VCaP (cell line): ENCODE measurements around the gene CHTOP.

Experiments used
- H3K27ac ChIP-seq: fragments of 450-650 bp; 2 replicates; pipeline ENCODE4 v1.5.1; 2017
- CTCF ChIP-seq: fragments of 450-650 bp; conservative IDR thresholded peaks from 2 replicates; pipeline ENCODE4 v1.5.1; 2017; ENCODE audit warnings: mild to moderate bottlenecking, moderate library complexity

Gene CHTOP

DNA sequence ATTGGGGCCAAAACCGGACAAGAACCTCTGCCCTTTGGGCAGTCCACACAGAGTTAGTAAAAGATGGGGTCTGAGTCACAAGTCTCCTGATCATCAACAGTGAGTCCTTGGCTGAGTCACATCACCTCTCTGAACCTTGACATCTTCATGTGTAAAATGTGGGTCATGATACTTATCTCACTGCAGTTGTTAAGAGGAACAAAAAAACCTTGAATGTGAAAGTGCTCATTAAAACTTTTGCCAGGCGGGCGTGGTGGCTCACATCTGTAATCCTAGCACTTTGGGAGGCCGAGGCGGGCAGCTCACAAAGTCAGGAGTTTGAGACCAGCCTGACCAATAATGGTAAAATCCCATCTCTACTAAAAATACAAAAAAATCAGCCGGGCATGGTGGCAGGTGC is 36.7 kb upstream of the CHTOP start:
- H3K27ac ChIP-seq = no peak overlapping the region
- no peak for TF ChIP-seq CTCF

GRCh38 chr1:153598309-153599172 is 35.3 kb upstream of the CHTOP start:
- no peak overlapping the region for H3K27ac ChIP-seq
- TF ChIP-seq CTCF = no peak

DNA sequence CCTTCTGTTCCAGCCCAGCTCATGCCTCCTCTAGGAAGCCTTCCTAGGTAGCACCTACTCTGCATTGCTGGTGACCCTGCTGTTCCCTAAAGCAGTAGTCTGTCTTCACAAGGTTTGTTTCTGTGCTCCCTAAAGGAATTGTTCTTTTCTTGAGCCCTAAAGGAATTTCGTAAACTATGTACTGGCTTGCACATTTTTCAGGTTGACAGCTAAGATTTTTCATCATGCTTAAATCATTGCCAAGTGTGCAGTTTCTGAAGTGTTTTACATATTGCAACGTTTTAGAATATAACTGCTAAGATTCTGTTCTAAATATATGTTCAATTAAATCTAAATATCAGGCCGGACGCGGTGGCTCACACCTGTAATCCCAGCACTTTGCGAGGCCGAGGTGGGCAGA is 34.0 kb upstream of the CHTOP start:
- no peak overlapping the region for H3K27ac ChIP-seq
- no peak for TF ChIP-seq CTCF

GRCh38 chr1:153602749-153603148 is 31.1 kb upstream of the CHTOP start:
- no peak for TF ChIP-seq CTCF
- no peak overlapping the region for H3K27ac ChIP-seq

DNA sequence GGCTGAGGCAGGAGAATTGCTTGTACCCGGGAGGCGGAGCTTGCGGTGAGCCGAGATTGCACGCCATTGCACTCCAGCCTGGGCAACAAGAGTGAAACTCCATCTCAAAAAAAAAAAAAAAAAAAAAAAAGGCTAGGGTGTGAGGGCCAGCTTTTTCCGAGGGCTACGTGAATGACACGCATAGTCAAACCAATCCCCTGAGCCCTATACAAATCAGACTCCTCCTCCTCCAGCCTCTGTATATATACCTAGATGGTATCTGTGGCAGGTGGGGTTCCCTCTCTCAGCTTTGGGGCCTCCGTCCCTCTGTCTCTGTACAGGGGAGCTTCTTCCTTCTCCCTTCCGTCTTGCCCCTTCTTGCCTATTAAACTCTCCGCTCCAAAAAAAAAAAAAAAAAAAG is 27.7 kb upstream of the CHTOP start:
- no peak overlapping the region for H3K27ac ChIP-seq
- no peak for TF ChIP-seq CTCF

GRCh38 chr1:153607381-153607780 is 26.5 kb upstream of the CHTOP start:
- no peak overlapping the region for H3K27ac ChIP-seq
- no peak for TF ChIP-seq CTCF

DNA sequence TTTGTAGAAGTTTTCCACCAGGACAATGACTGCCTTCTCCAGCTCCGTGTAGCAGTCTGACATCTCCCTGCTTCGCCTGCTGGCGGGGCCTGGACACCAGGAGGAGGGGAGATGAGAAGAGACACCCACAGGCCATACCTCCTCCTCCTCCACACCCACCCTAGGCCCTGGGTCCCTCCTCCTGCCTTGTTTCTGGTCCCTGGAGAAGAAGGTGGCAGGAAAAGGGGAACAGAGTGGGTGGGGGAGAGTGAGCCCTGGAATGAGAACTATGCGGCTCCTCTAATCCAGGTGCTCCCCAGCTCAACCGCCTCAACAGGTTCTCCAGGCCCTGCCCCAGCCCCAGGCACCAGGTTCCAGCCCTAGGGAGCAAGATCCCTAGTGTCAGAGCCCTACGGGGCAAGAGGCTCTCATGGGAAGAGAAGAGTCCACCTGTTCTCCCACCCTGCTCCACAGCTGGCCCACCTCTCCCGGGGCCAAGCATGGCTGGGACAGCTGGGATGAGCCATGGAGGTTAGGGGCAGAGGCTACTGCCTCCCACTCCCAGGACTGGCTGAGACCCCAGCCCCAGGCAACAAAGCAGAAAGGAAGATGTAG is 25.7 kb upstream of the CHTOP start:
- no peak overlapping the region for H3K27ac ChIP-seq
- TF ChIP-seq CTCF = no peak
